Head of caudate nucleus (tissue), 42 donors: ENCODE results near the gene SMIM15.

Experiments
- DNase-seq, 42 donors: peaks; one replicate each; pipeline versions ENCODE4 v3.0.0 to v3.0.0-alpha.2; 2020 to 2021; ENCODE audit warnings: mixed read lengths in 7 of 42
- intact Hi-C: fragments of 100-400 bp; cut with DNase I; formaldehyde crosslinking; loops from one replicate; pipeline ENCODE4 v1.15.0; 2022

Gene SMIM15

GRCh38 chr5:61163905-61164304 lies 1.6 kb upstream of the SMIM15 start:
- intact Hi-C loops = loop anchor here (5.0 to 10.0 kb wide), 3 partner anchors 168 to 651 kb away; partner anchors contain the start of gene ZSWIM6
- no peak for DNase-seq

- peak in 19 of 42 donors; percentile 2 to 47 (median 18) for DNase-seq
- intact Hi-C loops = loop anchor here (5.0 to 10.0 kb wide), 3 partner anchors 169 to 652 kb away; partner anchors contain the start of gene ZSWIM6
Observed at GRCh38 chr5:61162832-61163567, 732 bp upstream of the SMIM15 start.

GRCh38 chr5:61160497-61160896 lies 1.8 kb downstream of the SMIM15 start:
- intact Hi-C loops = loop anchor here (5.0 to 10.0 kb wide), 3 partner anchors 172 to 654 kb away; partner anchors contain the start of gene ZSWIM6

GRCh38 chr5:61159836-61160235 lies 2.4 kb downstream of the SMIM15 start:
- intact Hi-C loops = loop anchor here (5.0 to 10.0 kb wide), 3 partner anchors 172 to 655 kb away; partner anchors contain the start of gene ZSWIM6
- no peak for DNase-seq

More at GRCh38 chr5:61160497-61160896, 1.8 kb downstream of the SMIM15 start:
- DNase-seq = no peak

GRCh38 chr5:61159070-61159469 lies 3.2 kb downstream of the SMIM15 start:
- intact Hi-C loops = no loop called here
- no peak for DNase-seq

- intact Hi-C loops = no loop called here
- DNase-seq = no peak
Observed at GRCh38 chr5:61151893-61152292, 10.4 kb downstream of the SMIM15 start.

- no peak for DNase-seq
- intact Hi-C loops = no loop called here
Observed at GRCh38 chr5:61148515-61148914, 13.8 kb downstream of the SMIM15 start.

- DNase-seq = no peak
- intact Hi-C loops = no loop called here
Observed at GRCh38 chr5:61142811-61143210, 19.5 kb downstream of the SMIM15 start.

- no peak for DNase-seq
- intact Hi-C loops = no loop called here
Observed at GRCh38 chr5:61142391-61142790, 19.9 kb downstream of the SMIM15 start.

- intact Hi-C loops = no loop called here
- no peak for DNase-seq
Observed at GRCh38 chr5:61141801-61142200, 20.5 kb downstream of the SMIM15 start.

GRCh38 chr5:61139931-61140330 lies 22.3 kb downstream of the SMIM15 start:
- no peak for DNase-seq
- intact Hi-C loops = no loop called here

GRCh38 chr5:61139094-61139873 lies 23.0 kb downstream of the SMIM15 start:
- intact Hi-C loops = no loop called here
- DNase-seq = no peak

- intact Hi-C loops = no loop called here
- DNase-seq = no peak
Observed at GRCh38 chr5:61137835-61138234, 24.4 kb downstream of the SMIM15 start.

- intact Hi-C loops = no loop called here
Observed at GRCh38 chr5:61132559-61132958, 29.7 kb downstream of the SMIM15 start.

GRCh38 chr5:61130289-61130688 lies 32.0 kb downstream of the SMIM15 start:
- DNase-seq = no peak
- intact Hi-C loops = no loop called here

More at GRCh38 chr5:61132559-61132958, 29.7 kb downstream of the SMIM15 start:
- DNase-seq = no peak

- intact Hi-C loops = no loop called here
- no peak for DNase-seq
Observed at GRCh38 chr5:61123145-61123544, 39.1 kb downstream of the SMIM15 start.

- no peak for DNase-seq
- intact Hi-C loops = no loop called here
Observed at GRCh38 chr5:61120534-61120933, 41.7 kb downstream of the SMIM15 start.

- intact Hi-C loops = no loop called here
- DNase-seq = no peak
Observed at GRCh38 chr5:61119066-61119465, 43.2 kb downstream of the SMIM15 start.

- intact Hi-C loops = no loop called here
- no peak for DNase-seq
Observed at GRCh38 chr5:61115968-61116367, 46.3 kb downstream of the SMIM15 start.

GRCh38 chr5:61114441-61114840 lies 47.8 kb downstream of the SMIM15 start:
- DNase-seq = no peak

More at GRCh38 chr5:61114441-61114840, 47.8 kb downstream of the SMIM15 start:
- intact Hi-C loops = no loop called here
